ENCODE data around the gene CTNNA1. TPM values are rescaled to one million over a fixed set of nuclear protein-coding genes. Genes with fewer than 3 reads are reported as not detected.

Gene CTNNA1
- total and polyA plus RNA-seq, 2 of the 8 experiments (the other 6 are each of a cell fraction or from before 2014, with no cell fraction given): 115 to 349 TPM

DNA sequence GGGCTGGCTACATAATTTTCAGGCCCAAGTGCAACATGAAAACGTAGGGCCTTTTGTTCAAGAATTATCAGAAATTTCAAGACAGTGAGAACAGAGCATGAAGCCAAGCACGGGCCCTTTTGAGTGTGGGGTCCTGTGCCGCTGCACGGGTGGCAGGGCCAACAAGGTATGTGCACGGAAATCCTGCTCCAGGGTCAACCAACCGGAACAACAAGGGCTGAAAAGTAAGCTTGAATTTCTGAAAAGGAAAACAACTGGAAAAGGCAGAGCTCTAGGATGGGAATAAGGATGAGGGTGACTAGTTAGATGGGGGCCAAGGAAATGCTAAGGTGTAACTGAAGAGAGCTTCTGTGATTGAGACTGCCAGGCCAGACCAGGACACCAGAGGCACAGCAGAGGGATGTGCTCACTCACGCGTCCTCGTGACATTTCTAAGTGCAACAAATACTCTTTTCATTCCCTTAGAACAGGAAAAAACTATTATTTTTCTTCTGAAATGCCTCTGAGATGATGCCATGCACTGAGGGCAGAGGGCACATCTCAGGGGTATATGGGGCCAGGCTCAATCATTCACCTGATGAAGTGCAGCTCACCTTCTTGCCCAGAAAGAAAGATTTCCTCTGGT lies 202.6 kb downstream of the CTNNA1 start:
- no peak overlapping the region; the same call in 1 of the 2 replicates for H4K8ac ChIP-seq (ENCODE audit: extremely low read depth, insufficient read depth, low read length)
- H2BK5ac ChIP-seq (ENCODE audit: low read depth, low read length): no peak overlapping the region
- no peaks in the 10 kb centered on the region for H3K9me3 ChIP-seq (ENCODE audit: insufficient read depth in 2 of 2, low read depth in 1 of 2, low read length in 1 of 2)
- H3K23ac ChIP-seq (ENCODE audit: insufficient read length): no peak overlapping the region
- H3K27me3 ChIP-seq (replicated peaks in 1 of 4; ENCODE audit: control insufficient read depth in 3 of 4, extremely low read depth in 1 of 4, insufficient read depth in 3 of 4, low read length in 3 of 4): no peaks in the 10 kb centered on the region
- no peak overlapping the region for H3K4me2 ChIP-seq (ENCODE audit: insufficient read depth in 1 of 2, low read depth in 2 of 2, low read length in 2 of 2)
- no peak overlapping the region for H2BK20ac ChIP-seq (ENCODE audit: low read length)
- no peak overlapping the region for H3K56ac ChIP-seq (replicated peaks; ENCODE audit: insufficient read length, low read depth, low read length)
- ChIA-PET POLR2A (ENCODE audit: partially characterized antibody) (interaction anchor here (0.6 to 1.4 kb wide), 4 partner anchors 8 to 314 kb away, joined by 3 to 4 read pairs (median 3); no protein-coding TSS in a partner anchor), CTCF (ENCODE audit: partially characterized antibody) (interaction anchor here (0.8 to 4.1 kb wide), 8 partner anchors 8 to 544 kb away, joined by 3 to 19 read pairs (median 5); no protein-coding TSS in a partner anchor)
- TF ChIP-seq, protein P1, sequence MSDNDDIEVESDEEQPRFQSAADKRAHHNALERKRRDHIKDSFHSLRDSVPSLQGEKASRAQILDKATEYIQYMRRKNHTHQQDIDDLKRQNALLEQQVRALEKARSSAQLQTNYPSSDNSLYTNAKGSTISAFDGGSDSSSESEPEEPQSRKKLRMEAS (IDR thresholded peaks at IDR 0.05): no peak
- no peak for TF ChIP-seq POLR2AphosphoS5 (IDR thresholded peaks at IDR 0.05; ENCODE audit: low read depth, low read length)
- TF ChIP-seq ATF3 (IDR thresholded peaks at IDR 0.05; ENCODE audit: insufficient read depth, low read depth, low read length): no peak
- no peak for TF ChIP-seq SUZ12 (IDR thresholded peaks at IDR 0.05; ENCODE audit: low read length)
- H3K14ac ChIP-seq (ENCODE audit: insufficient read length): no peak overlapping the region
- no peak overlapping the region for H4K91ac ChIP-seq (replicated peaks; ENCODE audit: insufficient read length, low read length)
- no peak for DNase-seq (ENCODE audit: low read depth in 1 of 2, low spot score in 2 of 2)
- no peak overlapping the region for H2AFZ ChIP-seq (ENCODE audit: low read length)
- 77% methylated on average over 9 of the region's 9 CpGs; no CpG with 5 or more reads in 1 of the 2 experiments for WGBS, 2 experiments (ENCODE audit: extremely low coverage in 1 of 2, insufficient coverage in 1 of 2, insufficient read length in 1 of 2, insufficient replicate concordance in 2 of 2, low coverage in 1 of 2, low lambda C conversion rate in 2 of 2, missing lambda C conversion rate in 1 of 2)
- H4K20me1 ChIP-seq (replicated peaks in 1 of 2; ENCODE audit: control insufficient read depth in 1 of 2, insufficient read depth in 2 of 2, low read length in 2 of 2): no peaks in the 10 kb centered on the region
- H3K18ac ChIP-seq (ENCODE audit: extremely low read depth, low read length): no peak overlapping the region
- no peaks in the 10 kb centered on the region for H3K23me2 ChIP-seq (ENCODE audit: low read depth, low read length)
- no peaks in the 10 kb centered on the region for H3K79me2 ChIP-seq (ENCODE audit: control insufficient read depth in 1 of 2, insufficient read depth in 2 of 2, low read length in 2 of 2)
- no peaks in the 10 kb centered on the region for H3K36me3 ChIP-seq (ENCODE audit: control insufficient read depth in 2 of 4, insufficient read depth in 4 of 4, low read length in 3 of 4)
- H3K79me1 ChIP-seq (ENCODE audit: low read depth, low read length): no peaks in the 10 kb centered on the region; the same call in 1 of the 2 replicates
- H2AK5ac ChIP-seq (ENCODE audit: low read depth, low read length): no peak overlapping the region
- H3K4ac ChIP-seq (replicated peaks; ENCODE audit: insufficient read length, low read depth, low read length): no peak overlapping the region
- H2BK120ac ChIP-seq (replicated peaks; ENCODE audit: low read depth, low read length): no peak overlapping the region
- peaks cover 0 to 5% (median 3%) of the 10 kb centered on the region in 4 experiments; a peak in 2 of 7 replicates for H3K4me1 ChIP-seq (replicated peaks in 1 of 4; ENCODE audit: control insufficient read depth in 3 of 4, insufficient read depth in 4 of 4, low read length in 3 of 4)
- no peak overlapping the region for H3K27ac ChIP-seq (ENCODE audit: low read depth, low read length)
- no peak overlapping the region for H3K9ac ChIP-seq (replicated peaks in 1 of 4; ENCODE audit: extremely low read depth in 1 of 4, low read depth in 3 of 4, low read length in 3 of 4)
- H3K4me3 ChIP-seq (ENCODE audit: extremely low read depth in 1 of 4, insufficient read depth in 2 of 4, low read depth in 3 of 4, low read length in 4 of 4): no peak overlapping the region
- no peak overlapping the region for H2BK15ac ChIP-seq (ENCODE audit: low read length)
- FAIRE-seq: no peak
- H4K5ac ChIP-seq (ENCODE audit: insufficient read length, low read depth, low read length): no peak overlapping the region
- H2BK12ac ChIP-seq (ENCODE audit: low read depth, low read length): no peak overlapping the region
